Measurements from ENCODE around the gene CFC1. TPM values are rescaled to one million over a fixed set of nuclear protein-coding genes. Genes with fewer than 3 reads are reported as not detected.
"Not testable (repeated sequence)": the region's sequence is repeated elsewhere in the genome, so short reads cannot be mapped to it uniquely, and the experiment has no call there.

The CFC1 gene
- not detected in 2 replicates for total RNA-seq

GRCh38 chr2:130599393-130599792 is at the start of gene CFC1:
TSS of gene CFC1 (minus strand) at chr2:130599575. CDS start at chr2:130599287, 288 bp downstream.
- not testable (repeated sequence) for DNase-seq (ENCODE audit: low read depth in 2 of 2)

GRCh38 chr2:130641688-130642087 is 42.3 kb upstream of the CFC1 start:
- DNase-seq (ENCODE audit: low read depth in 2 of 2) = not testable (repeated sequence)

GRCh38 chr2:130638973-130639372 is 39.6 kb upstream of the CFC1 start:
- DNase-seq (ENCODE audit: low read depth in 2 of 2) = not testable (repeated sequence)

- not testable (repeated sequence) for DNase-seq (ENCODE audit: low read depth in 2 of 2)
Measured at GRCh38 chr2:130628784-130629475, 29.6 kb upstream of the CFC1 start.

GRCh38 chr2:130611140-130611539 is 11.8 kb upstream of the CFC1 start, which contains the start of gene POTEJ:
TSS of gene POTEJ (plus strand) at chr2:130611440. CDS start at chr2:130611533, 93 bp downstream.
- not testable (repeated sequence) for DNase-seq (ENCODE audit: low read depth in 2 of 2)

- DNase-seq (ENCODE audit: low read depth in 2 of 2) = not testable (repeated sequence)
Measured at GRCh38 chr2:130610486-130610885, 11.1 kb upstream of the CFC1 start.

GRCh38 chr2:130609002-130609920 is 9.9 kb upstream of the CFC1 start:
- not testable (repeated sequence) for DNase-seq (ENCODE audit: low read depth in 2 of 2)

- DNase-seq (ENCODE audit: low read depth in 2 of 2) = not testable (repeated sequence)
Measured at GRCh38 chr2:130608276-130609001, 9.1 kb upstream of the CFC1 start.

GRCh38 chr2:130601648-130602302 is 2.4 kb upstream of the CFC1 start:
- not testable (repeated sequence) for DNase-seq (ENCODE audit: low read depth in 2 of 2)

GRCh38 chr2:130599926-130600325 is 551 bp upstream of the CFC1 start:
- DNase-seq (ENCODE audit: low read depth in 2 of 2) = not testable (repeated sequence)

GRCh38 chr2:130598463-130598862 is 912 bp downstream of the CFC1 start:
- not testable (repeated sequence) for DNase-seq (ENCODE audit: low read depth in 2 of 2)

GRCh38 chr2:130597994-130598393 is 1.4 kb downstream of the CFC1 start:
- not testable (repeated sequence) for DNase-seq (ENCODE audit: low read depth in 2 of 2)

- DNase-seq (ENCODE audit: low read depth in 2 of 2) = not testable (repeated sequence)
Measured at GRCh38 chr2:130596757-130597156, 2.6 kb downstream of the CFC1 start.

- not testable (repeated sequence) for DNase-seq (ENCODE audit: low read depth in 2 of 2)
Measured at GRCh38 chr2:130594011-130594410, 5.4 kb downstream of the CFC1 start.

- DNase-seq (ENCODE audit: low read depth in 2 of 2) = not testable (repeated sequence)
Measured at GRCh38 chr2:130592791-130593414, 6.5 kb downstream of the CFC1 start.

- not testable (repeated sequence) for DNase-seq (ENCODE audit: low read depth in 2 of 2)
Measured at GRCh38 chr2:130590842-130591359, 8.5 kb downstream of the CFC1 start.

- DNase-seq (ENCODE audit: low read depth in 2 of 2) = not testable (repeated sequence)
Measured at GRCh38 chr2:130590170-130590841, 9.1 kb downstream of the CFC1 start.

- DNase-seq (ENCODE audit: low read depth in 2 of 2) = not testable (repeated sequence)
Measured at GRCh38 chr2:130588688-130589458, 10.5 kb downstream of the CFC1 start.

- not testable (repeated sequence) for DNase-seq (ENCODE audit: low read depth in 2 of 2)
Measured at GRCh38 chr2:130584726-130585125, 14.6 kb downstream of the CFC1 start.

All from lung microvascular endothelial cell (primary cell).